ENCODE results near the gene ALAS2. TPM values are rescaled to one million over a fixed set of nuclear protein-coding genes. Genes with fewer than 3 reads are reported as not detected.

Gene ALAS2
- total RNA-seq, 1 experiment from 2014 or later: not detected

Other genes starting within 250 kb of the ALAS2 start
- not detected in 2 replicates for gene ITIH6, start 232.7 kb downstream of the ALAS2 start, total RNA-seq (2014; rRNA removed)
- gene MAGED2, start 223.2 kb downstream of the ALAS2 start, total RNA-seq (2014; rRNA removed): 171 and 194 TPM in 2 replicates
- 21.3 and 21.5 TPM in 2 replicates for gene TRO, start 110.2 kb downstream of the ALAS2 start, total RNA-seq (2014; rRNA removed)
- gene PFKFB1, start 36.8 kb downstream of the ALAS2 start, total RNA-seq (2014; rRNA removed): 0.26 TPM in 1 of 2 replicates, not detected in the other
- 19.1 and 19.2 TPM in 2 replicates for gene APEX2, start 30.6 kb downstream of the ALAS2 start, total RNA-seq (2014; rRNA removed)
- gene PAGE2B, start 44.1 kb upstream of the ALAS2 start, total RNA-seq (2014; rRNA removed): not detected in 2 replicates
- gene PAGE2, start 58.0 kb upstream of the ALAS2 start, total RNA-seq (2014; rRNA removed): not detected in 2 replicates
- not detected in 2 replicates for gene PAGE5, start 189.4 kb upstream of the ALAS2 start, total RNA-seq (2014; rRNA removed)
- not detected in 2 replicates for gene PAGE3, start 233.9 kb upstream of the ALAS2 start, total RNA-seq (2014; rRNA removed)

Data from LHCN-M2 (cell line).